PC-9 (cell line): ENCODE results near the gene HTRA2. TPM values are rescaled to one million over a fixed set of nuclear protein-coding genes. Genes with fewer than 3 reads are reported as not detected.

Experiments
- BruUV-seq: library from RNA; stranded (reverse); fragments of 400-500 nt; replicated peaks from 2 replicates; lab custom pipeline; 2021; lab: Mats Ljungman, UMichigan
- CTCF ChIA-PET: fragments of 300-600 bp; sonication (Branson Sonifier 250); formaldehyde crosslinking; loops from one replicate; lab custom pipeline; 2022; ENCODE audit warnings: antibody characterized with exemption; lab: Charles Lee
- POLR2A ChIA-PET: fragments of 300-600 bp; sonication (Branson Sonifier 250); formaldehyde crosslinking; loops from one replicate; lab custom pipeline; 2022; ENCODE audit warnings: antibody characterized with exemption; ENCODE audit not compliant: unreplicated experiment; lab: Charles Lee
- DNase-seq, 2 experiments: peaks; one replicate each; pipeline versions ENCODE4 v3.0.0 to v3.0.0-alpha.2; 2015 to 2022; ENCODE audit warnings: mixed read lengths in 1 of 2
- H2AFZ ChIP-seq: fragments of 200-600 bp; sonication (generic); 2 replicates; pipeline ENCODE4 v1.8.1; 2017; ENCODE audit warnings: antibody characterized with exemption
- H3F3A ChIP-seq: fragments of 200-600 bp; sonication (generic); 2 replicates; pipeline ENCODE4 v1.8.1; 2017; ENCODE audit warnings: antibody characterized with exemption, mild to moderate bottlenecking, low read depth; ENCODE audit not compliant: insufficient read depth
- H3K27ac ChIP-seq: fragments of 200-600 bp; sonication (generic); 2 replicates; pipeline ENCODE4 v1.6.1; 2016; ENCODE audit warnings: mixed run types
- H3K27me3 ChIP-seq: fragments of 200-600 bp; sonication (generic); 2 replicates; pipeline ENCODE4 v1.6.1; 2016; ENCODE audit warnings: low read depth, mixed run types; ENCODE audit not compliant: insufficient read depth
- H3K36me3 ChIP-seq: fragments of 200-600 bp; sonication (generic); 2 replicates; pipeline ENCODE4 v1.6.1; 2016; ENCODE audit warnings: low read depth, mixed run types
- H3K4me1 ChIP-seq: fragments of 200-600 bp; sonication (generic); replicated peaks from 2 replicates; pipeline ENCODE4 v1.6.1; 2016; ENCODE audit warnings: mixed run types; ENCODE audit not compliant: insufficient read depth
- H3K4me2 ChIP-seq: fragments of 200-600 bp; sonication (generic); 2 replicates; pipeline ENCODE4 v1.6.1; 2017; ENCODE audit warnings: mixed run types
- H3K4me3 ChIP-seq: fragments of 200-600 bp; sonication (generic); 2 replicates; pipeline ENCODE4 v1.6.1; 2016; ENCODE audit warnings: mixed run types
- H3K79me2 ChIP-seq: fragments of 200-600 bp; sonication (generic); 2 replicates; pipeline ENCODE4 v1.6.1; 2017; ENCODE audit warnings: low read depth, mixed run types
- H3K9me2 ChIP-seq: fragments of 200-600 bp; sonication (generic); 2 replicates; pipeline ENCODE4 v1.8.1; 2017; ENCODE audit warnings: mild to moderate bottlenecking; ENCODE audit not compliant: insufficient read depth
- H3K9me3 ChIP-seq: fragments of 200-600 bp; sonication (generic); 2 replicates; pipeline ENCODE4 v1.8.1; 2016; ENCODE audit warnings: low read depth; ENCODE audit not compliant: insufficient read depth
- H4K20me1 ChIP-seq: fragments of 200-600 bp; sonication (generic); 2 replicates; pipeline ENCODE4 v1.8.1; 2017; ENCODE audit not compliant: insufficient read depth
- EZH2 ChIP-seq: fragments of 200-600 bp; sonication (generic); IDR thresholded peaks from 2 replicates; pipeline ENCODE4 v1.8.0; 2017; ENCODE audit warnings: antibody characterized with exemption, low read depth
- intact Hi-C: fragments of 100-400 bp; cut with micrococcal nuclease; formaldehyde crosslinking; loops from one replicate; pipeline ENCODE4 v1.10.0; 2022; ENCODE audit not compliant: unreplicated experiment
- total RNA-seq: library from RNA; stranded (reverse); gene quantifications from 2 replicates; pipeline ENCODE4 v1.2.3, GENCODE V29; 2021
- TF ChIP-seq, protein P1 (sequence below): fragments of 200-600 bp; sonication (generic); conservative IDR thresholded peaks from 2 replicates; pipeline ENCODE4 v1.6.1; 2017; ENCODE audit warnings: mixed run types, antibody characterized with exemption, mild to moderate bottlenecking, moderate library complexity

Gene HTRA2
- total RNA-seq, 1 experiment from 2014 or later, result 23.5 TPM

DNA sequence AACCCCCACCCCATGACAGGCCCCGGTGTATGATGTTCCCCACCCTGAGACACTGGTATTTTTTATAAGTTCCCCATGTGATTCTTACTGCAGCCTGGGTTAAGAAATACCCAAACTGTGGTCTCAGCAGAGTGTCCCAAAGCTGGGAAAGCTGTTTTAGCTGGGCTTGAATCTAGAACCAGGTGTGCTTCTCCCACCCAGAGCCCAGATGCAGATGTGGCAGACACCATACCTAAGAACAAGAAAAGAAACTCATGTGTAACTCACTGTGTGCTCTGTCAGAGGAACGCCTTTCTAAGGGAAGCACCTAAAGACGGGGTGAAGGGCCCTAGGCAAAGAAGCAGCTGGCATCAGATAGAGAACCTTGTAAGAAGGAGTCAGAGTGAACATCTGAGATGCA is 48.7 kb downstream of the HTRA2 start:
- intact Hi-C loops, result no loop called here
- H3F3A ChIP-seq, result peaks cover 18% of the 10 kb centered on the region
- CTCF ChIA-PET, result interaction anchor here (0.5 kb wide), 1 partner anchor 73 kb away, joined by 3 read pairs; no protein-coding TSS in a partner anchor

DNA sequence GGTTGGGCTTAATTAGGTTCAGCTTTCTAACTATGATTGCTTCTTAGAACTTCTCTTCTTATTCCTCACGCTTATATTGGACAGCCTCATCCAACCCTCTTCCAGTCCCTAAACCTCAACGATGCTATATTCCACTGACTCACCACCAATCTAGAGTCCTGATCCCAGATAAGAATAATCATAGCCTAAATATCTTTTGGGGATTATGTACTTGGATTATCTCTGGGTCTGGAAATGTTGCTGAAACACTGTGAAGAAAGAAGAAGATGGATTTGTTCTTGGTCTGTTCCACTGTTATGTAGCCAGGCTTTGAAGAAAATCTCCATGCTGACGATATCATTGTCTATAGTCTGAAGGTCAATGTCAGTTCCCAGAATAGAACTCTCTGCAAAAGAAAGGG is 51.7 kb downstream of the HTRA2 start:
- DNase-seq, result no peak
- CTCF ChIA-PET, result no interaction called here
- Histone ChIP-seq H3K9me2 (no peaks in the 10 kb centered on the region), H3K4me1 (peaks cover 14% of the 10 kb centered on the region), H4K20me1 (no peaks in the 10 kb centered on the region), H3K27me3 (no peaks in the 10 kb centered on the region), H3K9me3 (no peaks in the 10 kb centered on the region), H3F3A (peaks cover 7% of the 10 kb centered on the region; the same call in 1 of the 2 replicates), H3K4me3 (no peak overlapping the region), H3K4me2 (no peak overlapping the region), H3K27ac (no peak overlapping the region), H2AFZ (no peak overlapping the region), H3K79me2 (no peaks in the 10 kb centered on the region), H3K36me3 (no peaks in the 10 kb centered on the region)
- BruUV-seq, result no TSS peak
- POLR2A ChIA-PET, result no interaction called here
- TF ChIP-seq, protein P1, sequence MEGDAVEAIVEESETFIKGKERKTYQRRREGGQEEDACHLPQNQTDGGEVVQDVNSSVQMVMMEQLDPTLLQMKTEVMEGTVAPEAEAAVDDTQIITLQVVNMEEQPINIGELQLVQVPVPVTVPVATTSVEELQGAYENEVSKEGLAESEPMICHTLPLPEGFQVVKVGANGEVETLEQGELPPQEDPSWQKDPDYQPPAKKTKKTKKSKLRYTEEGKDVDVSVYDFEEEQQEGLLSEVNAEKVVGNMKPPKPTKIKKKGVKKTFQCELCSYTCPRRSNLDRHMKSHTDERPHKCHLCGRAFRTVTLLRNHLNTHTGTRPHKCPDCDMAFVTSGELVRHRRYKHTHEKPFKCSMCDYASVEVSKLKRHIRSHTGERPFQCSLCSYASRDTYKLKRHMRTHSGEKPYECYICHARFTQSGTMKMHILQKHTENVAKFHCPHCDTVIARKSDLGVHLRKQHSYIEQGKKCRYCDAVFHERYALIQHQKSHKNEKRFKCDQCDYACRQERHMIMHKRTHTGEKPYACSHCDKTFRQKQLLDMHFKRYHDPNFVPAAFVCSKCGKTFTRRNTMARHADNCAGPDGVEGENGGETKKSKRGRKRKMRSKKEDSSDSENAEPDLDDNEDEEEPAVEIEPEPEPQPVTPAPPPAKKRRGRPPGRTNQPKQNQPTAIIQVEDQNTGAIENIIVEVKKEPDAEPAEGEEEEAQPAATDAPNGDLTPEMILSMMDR, result no peak
- TF ChIP-seq EZH2, result no peak
- intact Hi-C loops, result loop anchor here (5.0 kb wide), 1 partner anchor 1189 kb away; no protein-coding TSS in a partner anchor

More for the DNA sequence above, 48.7 kb downstream of the HTRA2 start:
- Histone ChIP-seq H2AFZ (no peak overlapping the region), H3K36me3 (no peaks in the 10 kb centered on the region), H4K20me1 (no peaks in the 10 kb centered on the region), H3K27me3 (no peaks in the 10 kb centered on the region), H3K4me1 (peaks cover 10% of the 10 kb centered on the region), H3K9me3 (no peaks in the 10 kb centered on the region), H3K79me2 (no peaks in the 10 kb centered on the region), H3K27ac (no peak overlapping the region), H3K4me2 (no peak overlapping the region), H3K4me3 (no peak overlapping the region), H3K9me2 (no peaks in the 10 kb centered on the region)
- no peak for TF ChIP-seq EZH2
- TF ChIP-seq, protein P1, result no peak
- DNase-seq, result no peak
- POLR2A ChIA-PET, result no interaction called here
- BruUV-seq, result no TSS peak

DNA sequence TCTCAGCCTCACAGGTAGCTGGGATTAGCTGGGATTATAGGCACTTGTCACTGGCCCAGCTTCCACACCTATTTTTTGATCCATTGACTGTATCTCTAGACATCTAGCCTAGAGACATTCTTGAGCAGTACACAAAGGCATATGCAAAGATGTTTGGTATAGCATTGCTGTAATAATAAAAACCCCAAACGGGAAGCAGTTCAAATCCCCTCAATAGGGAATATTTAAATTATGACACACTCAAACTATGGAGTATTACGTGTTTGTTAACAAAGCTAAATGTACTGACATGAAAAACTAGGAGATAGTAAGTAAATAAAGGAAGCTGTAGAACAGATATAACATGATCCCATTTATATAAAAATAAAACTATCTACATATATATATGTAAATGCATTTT is 52.5 kb downstream of the HTRA2 start:
- ChIA-PET POLR2A (no interaction called here), CTCF (no interaction called here)
- H3F3A ChIP-seq, result peaks cover 7% of the 10 kb centered on the region; the same call in 1 of the 2 replicates

More for the DNA sequence above, 52.5 kb downstream of the HTRA2 start:
- H3K4me3 ChIP-seq, result no peak overlapping the region
- TF ChIP-seq, protein P1, result no peak
- no peak for TF ChIP-seq EZH2
- H3K4me1 ChIP-seq, result peaks cover 14% of the 10 kb centered on the region
- H3K36me3 ChIP-seq, result no peaks in the 10 kb centered on the region
- no peaks in the 10 kb centered on the region for H3K79me2 ChIP-seq
- H3K27me3 ChIP-seq, result no peaks in the 10 kb centered on the region
- no peak for DNase-seq
- intact Hi-C loops, result loop anchor here (5.0 kb wide), 1 partner anchor 1190 kb away; no protein-coding TSS in a partner anchor
- no peaks in the 10 kb centered on the region for H3K9me3 ChIP-seq
- no peaks in the 10 kb centered on the region for H3K9me2 ChIP-seq
- no peak overlapping the region for H2AFZ ChIP-seq
- no peaks in the 10 kb centered on the region for H4K20me1 ChIP-seq
- BruUV-seq, result no TSS peak
- no peak overlapping the region for H3K27ac ChIP-seq
- H3K4me2 ChIP-seq, result no peak overlapping the region

Other genes starting within 250 kb of the HTRA2 start
- gene SLC4A5, start 186.5 kb upstream of the HTRA2 start, total RNA-seq, result 1.2 TPM in 1 of 2 replicates, not detected in the other
- 130 and 147 TPM in 2 replicates for gene DCTN1, start 149.6 kb upstream of the HTRA2 start, total RNA-seq
- 9.8 and 12.0 TPM in 2 replicates for gene C2orf81, start 108.3 kb upstream of the HTRA2 start, total RNA-seq
- 46.7 and 53.0 TPM in 2 replicates for gene WDR54, start 108.2 kb upstream of the HTRA2 start, total RNA-seq
- 58.9 and 63.4 TPM in 2 replicates for gene RTKN, start 88.0 kb upstream of the HTRA2 start, total RNA-seq
- gene INO80B, start 74.8 kb upstream of the HTRA2 start, total RNA-seq, result 32.5 and 34.2 TPM in 2 replicates
- gene WBP1, start 71.5 kb upstream of the HTRA2 start, total RNA-seq, result 68.0 and 74.7 TPM in 2 replicates
- 70.5 and 88.8 TPM in 2 replicates for gene MOGS, start 64.6 kb upstream of the HTRA2 start, total RNA-seq
- 42.9 and 51.1 TPM in 2 replicates for gene MRPL53, start 57.3 kb upstream of the HTRA2 start, total RNA-seq
- gene CCDC142, start 46.9 kb upstream of the HTRA2 start, total RNA-seq, result 16.8 and 19.8 TPM in 2 replicates
- gene TTC31, start 46.9 kb upstream of the HTRA2 start, total RNA-seq, result 20.1 and 21.8 TPM in 2 replicates
- 0.76 and 2.0 TPM in 2 replicates for gene LBX2, start 30.3 kb upstream of the HTRA2 start, total RNA-seq
- gene PCGF1, start 22.2 kb upstream of the HTRA2 start, total RNA-seq, result 24.9 and 31.3 TPM in 2 replicates
- 3.1 and 3.8 TPM in 2 replicates for gene TLX2, start 15.5 kb upstream of the HTRA2 start, total RNA-seq
- 1.3 and 1.7 TPM in 2 replicates for gene DQX1, start 3.7 kb upstream of the HTRA2 start, total RNA-seq
- 79.2 and 84.0 TPM in 2 replicates for gene AUP1, start 227 bp upstream of the HTRA2 start, total RNA-seq
- 3.1 and 5.0 TPM in 2 replicates for gene LOXL3, start 24.0 kb downstream of the HTRA2 start, total RNA-seq
- gene DOK1, start 24.8 kb downstream of the HTRA2 start, total RNA-seq, result 15.0 and 27.8 TPM in 2 replicates
- gene M1AP, start 118.4 kb downstream of the HTRA2 start, total RNA-seq, result 4.5 and 7.7 TPM in 2 replicates
- 10.6 and 12.3 TPM in 2 replicates for gene SEMA4F, start 124.3 kb downstream of the HTRA2 start, total RNA-seq